ENCODE results near the gene SPTLC2.
A peak's percentile ranks its signal among the peaks of the same experiment; 100 is the strongest.

SPTLC2 gene

GRCh38 chr14:77458249-77458950 lies 158.0 kb downstream of the SPTLC2 start:
- peak; percentile 51 for DNase-seq

DNA sequence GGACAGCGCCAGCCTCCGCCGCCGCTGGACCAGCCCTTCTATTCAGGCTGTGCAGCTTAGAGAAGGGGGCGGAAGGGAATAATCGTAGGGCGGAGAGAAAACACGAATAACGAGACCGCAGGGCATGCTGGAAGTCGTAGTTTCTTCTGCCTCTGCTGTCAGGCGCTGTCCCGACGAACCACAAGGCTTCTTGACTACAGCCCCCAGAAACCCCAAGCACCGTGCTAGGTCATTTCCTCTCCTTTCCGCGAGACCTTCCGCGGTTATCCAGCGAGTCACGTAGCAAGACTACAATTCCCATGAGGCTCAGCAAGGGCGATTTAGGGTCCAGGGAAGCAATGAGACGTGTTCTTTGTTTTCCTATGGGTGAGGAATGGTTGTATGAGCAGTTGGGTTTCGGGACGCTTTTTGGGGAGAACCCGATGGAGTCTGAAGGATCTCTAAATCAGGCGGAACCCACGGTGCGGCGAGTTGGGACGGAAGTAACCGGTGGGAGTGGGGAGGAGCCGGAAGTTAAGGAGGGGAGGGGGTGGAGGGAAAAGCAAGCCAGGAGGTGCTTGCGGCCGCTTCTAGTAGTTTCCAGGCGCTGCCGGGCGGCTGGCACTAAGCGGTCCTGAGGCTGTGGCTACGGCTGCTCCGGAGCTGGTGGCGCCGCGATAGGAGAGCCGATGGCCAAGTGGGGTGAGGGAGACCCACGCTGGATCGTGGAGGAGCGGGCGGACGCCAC lies 158.8 kb downstream of the SPTLC2 start, which contains the start of the genes AHSA1 and VIPAS39:
AHSA1 (plus strand) TSS at position 572 of the 727 bp plus-strand sequence; CDS start at position 669, 97 bp downstream.
VIPAS39 (minus strand) TSS at position 80 of the 727 bp plus-strand sequence. CDS start 3,499 bp downstream, outside the sequence.
- DNase-seq: peak; percentile 98

DNA sequence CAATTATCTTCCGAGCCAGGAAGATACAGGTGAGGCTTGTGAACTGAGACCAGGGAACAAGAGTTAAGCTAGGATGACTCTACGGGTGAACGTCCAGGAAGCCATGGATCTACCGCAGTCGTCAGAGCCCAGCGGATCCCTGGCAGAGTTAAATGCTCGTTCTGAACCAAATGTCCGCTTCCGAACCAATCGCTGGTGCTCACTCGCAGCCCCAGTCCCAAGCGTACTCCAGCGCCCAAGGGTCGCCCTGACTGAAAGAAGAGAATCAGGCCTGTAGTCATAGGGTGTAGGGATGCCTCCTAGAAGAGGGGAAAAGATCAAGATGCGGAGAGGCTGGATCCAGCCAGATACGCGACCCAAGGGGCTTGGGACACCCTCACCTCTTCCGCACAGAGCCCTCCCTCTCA lies 159.3 kb downstream of the SPTLC2 start:
- no peak for DNase-seq

Data from activated CD4-positive, alpha-beta T cell treated with anti-CD3 and anti-CD28 coated beads, Interleukin-2, amount 50 U/mL, for 16 hours (primary cell).